Melanocyte of skin (primary cell): ENCODE data around the gene SERPINA12. TPM values are rescaled to one million over a fixed set of nuclear protein-coding genes. Genes with fewer than 3 reads are reported as not detected.

Experiments used
- total RNA-seq, 2 donors: library from RNA; depleted of rRNA; stranded (reverse); fragments of >200 nt; gene quantifications; 2 replicates each; pipeline ENCODE4 v1.2.3, GENCODE V29; 2012

SERPINA12 gene, protein sequence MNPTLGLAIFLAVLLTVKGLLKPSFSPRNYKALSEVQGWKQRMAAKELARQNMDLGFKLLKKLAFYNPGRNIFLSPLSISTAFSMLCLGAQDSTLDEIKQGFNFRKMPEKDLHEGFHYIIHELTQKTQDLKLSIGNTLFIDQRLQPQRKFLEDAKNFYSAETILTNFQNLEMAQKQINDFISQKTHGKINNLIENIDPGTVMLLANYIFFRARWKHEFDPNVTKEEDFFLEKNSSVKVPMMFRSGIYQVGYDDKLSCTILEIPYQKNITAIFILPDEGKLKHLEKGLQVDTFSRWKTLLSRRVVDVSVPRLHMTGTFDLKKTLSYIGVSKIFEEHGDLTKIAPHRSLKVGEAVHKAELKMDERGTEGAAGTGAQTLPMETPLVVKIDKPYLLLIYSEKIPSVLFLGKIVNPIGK
- total RNA-seq, result not detected

GRCh38 chr14:94509356-94509755 is at the start of gene SERPINA12:
Gene SERPINA12, minus strand, starts transcription at chr14:94509469. Its CDS starts 11,072 bp downstream, at chr14:94498397.

DNA sequence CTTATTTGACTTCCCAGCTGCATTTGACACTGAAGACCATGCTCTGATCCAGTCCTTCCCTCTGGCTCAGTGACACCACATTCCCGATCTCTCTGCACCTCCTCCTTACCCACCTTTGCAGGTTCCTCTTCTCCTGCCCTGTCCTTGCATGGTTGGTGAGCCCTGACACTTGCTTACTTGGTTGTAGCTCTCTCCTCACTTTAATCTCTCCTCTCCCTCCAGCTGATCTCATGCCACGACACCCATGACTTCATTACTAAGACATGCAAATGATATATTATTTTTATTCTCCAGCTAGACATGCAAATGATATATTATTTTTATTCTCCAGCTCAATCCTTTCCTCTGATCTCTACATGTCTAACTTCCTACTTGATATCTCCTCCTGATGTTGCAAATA is 33.2 kb downstream of the SERPINA12 start, which contains the start of gene SERPINA9:
Gene SERPINA9 (minus strand): TSS at position 175 of the 400 bp plus-strand sequence. CDS start 6,357 bp downstream, outside the sequence.

Other genes starting within 250 kb of the SERPINA12 start
- not detected for gene SERPINA10, start 216.2 kb downstream of the SERPINA12 start, total RNA-seq
- gene SERPINA6, start 186.1 kb downstream of the SERPINA12 start, total RNA-seq, result not detected
- not detected for gene SERPINA2, start 142.8 kb downstream of the SERPINA12 start, total RNA-seq
- under 1 TPM; 0.33 to 0.34 TPM for gene SERPINA1, start 120.9 kb downstream of the SERPINA12 start, total RNA-seq
- not detected for gene SERPINA11, start 56.7 kb downstream of the SERPINA12 start, total RNA-seq
- not detected for gene SERPINA9, start 33.3 kb downstream of the SERPINA12 start, total RNA-seq
- gene SERPINA4, start 52.0 kb upstream of the SERPINA12 start, total RNA-seq, result not detected
- gene SERPINA5, start 72.0 kb upstream of the SERPINA12 start, total RNA-seq, result under 1 TPM in 1 of 2 donors, not detected in 1; 0.33 TPM
- 1 to 10 TPM in 1 of 2 donors, under 1 TPM in 1; 0.67 to 1.7 TPM for gene SERPINA3, start 102.9 kb upstream of the SERPINA12 start, total RNA-seq